ENCODE measurements around the gene MMP20.

GRCh38 chr11:102581066-102581465 lies 44.1 kb downstream of the MMP20 start:
- no peak for TF ChIP-seq CTCF (conservative IDR thresholded peaks at IDR 0.05 in 1 of 2, IDR thresholded peaks at IDR 0.05 in 1 of 2; ENCODE audit: extremely low read depth in 1 of 2, insufficient read depth in 1 of 2, low read depth in 1 of 2, low read length in 2 of 2)
- TF ChIP-seq EZH2 (IDR thresholded peaks at IDR 0.05; ENCODE audit: borderline replicate concordance, low read length), result no peak

Measured in mammary epithelial cell (primary cell).